Activated naive CD8-positive, alpha-beta T cell treated with anti-CD3 and anti-CD28 coated beads for 36 hours (primary cell): ENCODE results near the gene PAPPA. TPM values are rescaled to one million over a fixed set of nuclear protein-coding genes. Genes with fewer than 3 reads are reported as not detected.

Experiments
- DNase-seq: peaks from one replicate; pipeline ENCODE4 v3.0.0; 2021
- H3K27ac Mint-ChIP-seq: one replicate; pipeline ENCODE4 v1.8.0; 2022; ENCODE audit warnings: mild to moderate bottlenecking, moderate library complexity, mixed read lengths
- H3K27me3 Mint-ChIP-seq: one replicate; pipeline ENCODE4 v1.8.0; 2022; ENCODE audit warnings: mild to moderate bottlenecking, mixed read lengths
- H3K36me3 Mint-ChIP-seq: one replicate; pipeline ENCODE4 v1.8.0; 2021; ENCODE audit warnings: mild to moderate bottlenecking, mixed read lengths
- H3K4me1 Mint-ChIP-seq: one replicate; pipeline ENCODE4 v1.8.0; 2021; ENCODE audit warnings: mixed read lengths
- H3K4me3 Mint-ChIP-seq: one replicate; pipeline ENCODE4 v1.8.0; 2022; ENCODE audit warnings: mild to moderate bottlenecking, moderate library complexity, mixed read lengths
- H3K9me3 Mint-ChIP-seq: one replicate; pipeline ENCODE4 v1.8.0; 2022; ENCODE audit warnings: mixed read lengths
- total RNA-seq, 2 experiments: library from RNA; stranded (reverse); gene quantifications; one replicate each; pipeline ENCODE4 v1.2.3, GENCODE V29; 2021

The PAPPA gene
- total RNA-seq, 2 experiments from 2014 or later = not detected

GRCh38 chr9:116437411-116438370 is 284.1 kb downstream of the PAPPA start:
- no peak for DNase-seq
- Mint-ChIP-seq H3K9me3 (peaks cover 2% of the 10 kb centered on the region), H3K36me3 (peaks cover 42% of the 10 kb centered on the region)

DNA sequence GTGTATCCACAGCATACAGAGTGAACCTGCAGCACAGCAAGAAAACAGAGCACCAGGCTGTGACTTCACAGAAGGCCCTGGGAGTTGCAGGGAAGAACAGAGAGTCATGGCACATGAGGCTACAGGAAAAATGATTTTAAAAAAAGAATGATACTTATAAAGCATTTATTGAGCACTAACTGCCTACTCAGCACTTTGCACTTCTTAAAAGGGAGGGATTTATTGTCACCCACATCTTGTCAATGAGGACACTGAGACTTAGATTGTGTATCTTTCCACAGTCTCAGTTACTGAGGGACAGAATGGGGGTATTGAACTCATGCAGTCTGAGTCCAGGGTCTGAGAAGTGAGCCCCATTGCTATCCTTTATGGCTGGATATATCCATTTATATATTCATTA is 288.9 kb downstream of the PAPPA start:
- no peak overlapping the region for H3K27ac Mint-ChIP-seq
- no peak for DNase-seq
- H3K4me1 Mint-ChIP-seq = no peaks in the 10 kb centered on the region
- peaks cover 31% of the 10 kb centered on the region for H3K36me3 Mint-ChIP-seq
- no peaks in the 10 kb centered on the region for H3K27me3 Mint-ChIP-seq
- H3K4me3 Mint-ChIP-seq = no peak overlapping the region
- peaks cover 2% of the 10 kb centered on the region for H3K9me3 Mint-ChIP-seq

More at GRCh38 chr9:116437411-116438370, 284.1 kb downstream of the PAPPA start:
- no peaks in the 10 kb centered on the region for H3K27me3 Mint-ChIP-seq
- H3K4me1 Mint-ChIP-seq = no peaks in the 10 kb centered on the region
- no peak overlapping the region for H3K4me3 Mint-ChIP-seq
- H3K27ac Mint-ChIP-seq = no peak overlapping the region

GRCh38 chr9:116447934-116448333 is 294.3 kb downstream of the PAPPA start:
- DNase-seq = no peak
- H3K9me3 Mint-ChIP-seq = no peaks in the 10 kb centered on the region
- H3K36me3 Mint-ChIP-seq = peaks cover 2% of the 10 kb centered on the region
- no peak overlapping the region for H3K4me3 Mint-ChIP-seq
- H3K4me1 Mint-ChIP-seq = no peaks in the 10 kb centered on the region
- H3K27me3 Mint-ChIP-seq = no peaks in the 10 kb centered on the region
- H3K27ac Mint-ChIP-seq = no peak overlapping the region

DNA sequence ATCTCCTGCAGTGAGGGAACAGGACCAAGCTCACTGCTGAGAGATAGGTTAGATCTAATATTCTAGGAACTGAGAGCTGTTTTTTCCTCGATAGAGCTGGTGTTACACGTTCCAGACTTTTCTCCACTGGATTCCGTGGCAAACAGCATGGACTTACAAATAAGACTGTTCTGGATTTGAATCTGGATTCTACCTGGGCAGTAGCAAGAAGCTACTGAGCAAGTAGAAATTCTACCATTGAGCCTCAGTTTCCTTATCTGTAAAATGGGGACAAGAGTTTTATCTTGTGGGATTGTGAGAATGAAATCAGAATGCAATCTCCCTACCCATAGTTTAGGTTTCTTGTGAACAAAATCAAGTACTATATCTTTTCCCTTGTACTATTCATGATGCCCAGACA is 294.8 kb downstream of the PAPPA start:
- peaks cover 2% of the 10 kb centered on the region for H3K36me3 Mint-ChIP-seq
- no peaks in the 10 kb centered on the region for H3K4me1 Mint-ChIP-seq
- no peak overlapping the region for H3K4me3 Mint-ChIP-seq
- no peaks in the 10 kb centered on the region for H3K9me3 Mint-ChIP-seq
- H3K27ac Mint-ChIP-seq = no peak overlapping the region
- H3K27me3 Mint-ChIP-seq = no peaks in the 10 kb centered on the region
- no peak for DNase-seq

DNA sequence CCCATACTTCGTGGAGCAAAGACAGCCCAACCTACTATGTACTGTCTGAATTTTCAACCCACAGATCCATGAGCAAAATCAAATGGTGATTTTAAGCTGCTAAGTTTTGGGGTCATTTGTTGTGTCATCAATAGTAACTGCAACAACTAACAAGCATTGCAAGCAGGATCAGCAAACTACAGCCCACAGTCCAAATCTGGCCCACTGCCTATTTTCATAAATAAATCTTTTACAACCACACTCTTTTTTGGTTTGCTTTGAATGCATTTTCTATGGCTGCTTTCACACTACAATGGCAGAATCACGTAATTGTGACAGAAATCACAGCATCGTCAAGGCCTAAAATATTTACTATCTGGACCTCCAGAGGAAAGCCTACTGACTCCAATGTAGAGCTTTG is 296.4 kb downstream of the PAPPA start:
- Mint-ChIP-seq H3K36me3 (peaks cover 2% of the 10 kb centered on the region), H3K4me3 (no peak overlapping the region), H3K4me1 (no peaks in the 10 kb centered on the region), H3K27me3 (no peaks in the 10 kb centered on the region), H3K9me3 (no peaks in the 10 kb centered on the region), H3K27ac (no peak overlapping the region)
- no peak for DNase-seq

- no peaks in the 10 kb centered on the region for H3K4me1 Mint-ChIP-seq
- no peak overlapping the region for H3K4me3 Mint-ChIP-seq
- H3K27me3 Mint-ChIP-seq = no peaks in the 10 kb centered on the region
- no peak overlapping the region for H3K27ac Mint-ChIP-seq
- no peak for DNase-seq
- H3K36me3 Mint-ChIP-seq = peaks cover 2% of the 10 kb centered on the region
- H3K9me3 Mint-ChIP-seq = no peaks in the 10 kb centered on the region
These were observed 297.0 kb downstream of the PAPPA start for GRCh38 chr9:116450378-116451139.

- no peaks in the 10 kb centered on the region for H3K4me1 Mint-ChIP-seq
- no peak overlapping the region for H3K4me3 Mint-ChIP-seq
- H3K36me3 Mint-ChIP-seq = peaks cover 7% of the 10 kb centered on the region
- no peak overlapping the region for H3K27ac Mint-ChIP-seq
- DNase-seq = no peak
- H3K27me3 Mint-ChIP-seq = no peaks in the 10 kb centered on the region
- peaks cover 7% of the 10 kb centered on the region for H3K9me3 Mint-ChIP-seq
These were observed 298.0 kb downstream of the PAPPA start for GRCh38 chr9:116451500-116452115.
